ENCODE results near the gene RXFP4.

DNA sequence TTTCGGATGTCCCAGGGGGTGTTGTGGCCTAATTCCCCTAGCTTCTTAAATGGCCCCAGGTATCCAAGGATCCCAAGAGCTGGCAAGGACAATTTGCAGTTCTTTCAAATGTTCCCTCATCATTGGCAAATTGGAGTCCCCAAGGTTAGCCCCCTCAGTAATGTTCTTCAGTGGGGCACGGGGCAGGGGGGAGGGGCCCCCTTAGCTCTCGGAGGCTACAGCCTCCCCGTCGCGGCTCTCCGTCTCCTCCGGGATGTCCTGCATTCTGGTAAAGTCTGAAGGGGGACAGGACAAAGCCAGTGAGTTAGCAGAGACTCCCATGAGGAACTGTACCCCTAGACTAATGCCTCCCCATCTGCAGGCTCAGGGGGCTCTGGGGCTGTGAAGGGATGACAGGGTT is 6.3 kb downstream of the RXFP4 start:
- TF ChIP-seq, protein P1, sequence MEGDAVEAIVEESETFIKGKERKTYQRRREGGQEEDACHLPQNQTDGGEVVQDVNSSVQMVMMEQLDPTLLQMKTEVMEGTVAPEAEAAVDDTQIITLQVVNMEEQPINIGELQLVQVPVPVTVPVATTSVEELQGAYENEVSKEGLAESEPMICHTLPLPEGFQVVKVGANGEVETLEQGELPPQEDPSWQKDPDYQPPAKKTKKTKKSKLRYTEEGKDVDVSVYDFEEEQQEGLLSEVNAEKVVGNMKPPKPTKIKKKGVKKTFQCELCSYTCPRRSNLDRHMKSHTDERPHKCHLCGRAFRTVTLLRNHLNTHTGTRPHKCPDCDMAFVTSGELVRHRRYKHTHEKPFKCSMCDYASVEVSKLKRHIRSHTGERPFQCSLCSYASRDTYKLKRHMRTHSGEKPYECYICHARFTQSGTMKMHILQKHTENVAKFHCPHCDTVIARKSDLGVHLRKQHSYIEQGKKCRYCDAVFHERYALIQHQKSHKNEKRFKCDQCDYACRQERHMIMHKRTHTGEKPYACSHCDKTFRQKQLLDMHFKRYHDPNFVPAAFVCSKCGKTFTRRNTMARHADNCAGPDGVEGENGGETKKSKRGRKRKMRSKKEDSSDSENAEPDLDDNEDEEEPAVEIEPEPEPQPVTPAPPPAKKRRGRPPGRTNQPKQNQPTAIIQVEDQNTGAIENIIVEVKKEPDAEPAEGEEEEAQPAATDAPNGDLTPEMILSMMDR (conservative IDR thresholded peaks at IDR 0.05; ENCODE audit: low read depth, low read length): no peak
- TF ChIP-seq EZH2phosphoT487 (IDR thresholded peaks at IDR 0.05; ENCODE audit: borderline replicate concordance, low read length) (no peak), EZH2 (IDR thresholded peaks at IDR 0.05; ENCODE audit: low read length, unreplicated experiment) (no peak)

Measured in PC-3 (cell line).